OCI-LY1 (cell line): ENCODE measurements around the gene PREX1.
"Not testable (repeated sequence)": the region's sequence is repeated elsewhere in the genome, so short reads cannot be mapped to it uniquely, and the experiment has no call there.

Source experiments
- CTCF ChIP-seq: fragments of 200-600 bp; sonication (generic), shearing (Covaris generic); IDR thresholded peaks from 2 replicates; pipeline ENCODE4 v1.5.1; 2017; ENCODE audit warnings: mild to moderate bottlenecking, antibody characterized with exemption, low read length, moderate library complexity, mixed read lengths
- EZH2 ChIP-seq: fragments of 200-600 bp; sonication (generic), shearing (Covaris generic); IDR thresholded peaks from 2 replicates; pipeline ENCODE4 v1.8.0; 2017; ENCODE audit warnings: borderline replicate concordance, mixed run types, mild to moderate bottlenecking, antibody characterized with exemption, low read length, moderate library complexity, mixed read lengths

GRCh38 chr20:48843896-48844295, 16.1 kb upstream of the PREX1 start:
- not testable (repeated sequence) for TF ChIP-seq CTCF, EZH2
